Measurements from ENCODE around the gene ITGA2B. TPM values are rescaled to one million over a fixed set of nuclear protein-coding genes. Genes with fewer than 3 reads are reported as not detected.
"Not testable (repeated sequence)": the region's sequence is repeated elsewhere in the genome, so short reads cannot be mapped to it uniquely, and the experiment has no call there.

ITGA2B gene
- polyA plus RNA-seq, 1 donor (not counting 4 experiments of a cell fraction or from before 2014, with no cell fraction given), result not detected

- Histone ChIP-seq H3K9me1 (ENCODE audit: control insufficient read depth, extremely low read depth, insufficient read depth, low read length) (no peaks in the 10 kb centered on the region), H2AFZ (ENCODE audit: control insufficient read depth, low read length) (no peak overlapping the region), H3K27me3 (ENCODE audit: control insufficient read depth, extremely low read depth, insufficient read depth, low read length) (no peaks in the 10 kb centered on the region), H3K9ac (ENCODE audit: control insufficient read depth, extremely low read depth, insufficient read depth, low read length) (no peak overlapping the region), H3K9me3 (ENCODE audit: control insufficient read depth, low read depth, low read length) (no peaks in the 10 kb centered on the region), H3K36me3 (ENCODE audit: control insufficient read depth in 2 of 2, extremely low read depth in 1 of 2, insufficient read depth in 2 of 2, low read length in 2 of 2) (peaks cover 16 to 21% of the 10 kb centered on the region in 2 experiments), H3K4me3 (ENCODE audit: control insufficient read depth in 2 of 3, extremely low read depth in 1 of 3, insufficient read depth in 2 of 3, low read depth in 1 of 3, low read length in 3 of 3) (no peak overlapping the region), H4K20me1 (ENCODE audit: control insufficient read depth, extremely low read depth, insufficient read depth, low read length) (no peaks in the 10 kb centered on the region), H3K27ac (ENCODE audit: control insufficient read depth, insufficient read depth, low read length) (no peak overlapping the region), H3K79me2 (ENCODE audit: control insufficient read depth, insufficient read depth, low read length) (no peaks in the 10 kb centered on the region), H3K4me1 (ENCODE audit: control insufficient read depth, extremely low read depth, insufficient read depth, low read length) (no peaks in the 10 kb centered on the region), H3K4me2 (ENCODE audit: control insufficient read depth, extremely low read depth, insufficient read depth, low read depth, low read length) (no peak overlapping the region)
- TF ChIP-seq CTCF (optimal IDR thresholded peaks at IDR 0.05 in 1 of 3, IDR thresholded peaks at IDR 0.05 in 1 of 3, conservative IDR thresholded peaks at IDR 0.05 in 1 of 3; ENCODE audit: extremely low read depth in 1 of 3, insufficient read depth in 2 of 3, low read length in 3 of 3), result no peak
- no peak for TF ChIP-seq EZH2 (IDR thresholded peaks at IDR 0.05; ENCODE audit: low read length)
- DNase-seq (ENCODE audit: low read depth, low spot score) (no peak), FAIRE-seq (no peak)
- dilution Hi-C loops (cut with MboI; ENCODE audit: extremely low pct_ligation_motif_present, low sequenced_read_pairs), result no loop called here
Observed at GRCh38 chr17:44394833-44395232, 5.4 kb upstream of the ITGA2B start.

- H3K4me3 ChIP-seq (ENCODE audit: control insufficient read depth in 2 of 3, extremely low read depth in 1 of 3, insufficient read depth in 2 of 3, low read depth in 1 of 3, low read length in 3 of 3); FAIRE-seq; H3K9ac ChIP-seq (ENCODE audit: control insufficient read depth, extremely low read depth, insufficient read depth, low read length); H3K27ac ChIP-seq (ENCODE audit: control insufficient read depth, insufficient read depth, low read length); H3K4me2 ChIP-seq (ENCODE audit: control insufficient read depth, extremely low read depth, insufficient read depth, low read depth, low read length); H3K79me2 ChIP-seq (ENCODE audit: control insufficient read depth, insufficient read depth, low read length); H4K20me1 ChIP-seq (ENCODE audit: control insufficient read depth, extremely low read depth, insufficient read depth, low read length); H3K9me3 ChIP-seq (ENCODE audit: control insufficient read depth, low read depth, low read length); H2AFZ ChIP-seq (ENCODE audit: control insufficient read depth, low read length); DNase-seq (ENCODE audit: low read depth, low spot score); dilution Hi-C loops (cut with MboI; ENCODE audit: extremely low pct_ligation_motif_present, low sequenced_read_pairs); H3K9me1 ChIP-seq (ENCODE audit: control insufficient read depth, extremely low read depth, insufficient read depth, low read length); H3K27me3 ChIP-seq (ENCODE audit: control insufficient read depth, extremely low read depth, insufficient read depth, low read length); H3K4me1 ChIP-seq (ENCODE audit: control insufficient read depth, extremely low read depth, insufficient read depth, low read length): not testable (repeated sequence)
- H3K36me3 ChIP-seq (ENCODE audit: control insufficient read depth in 2 of 2, extremely low read depth in 1 of 2, insufficient read depth in 2 of 2, low read length in 2 of 2), result peaks cover 14 to 17% of the 10 kb centered on the region in 2 experiments
Observed at GRCh38 chr17:44394112-44394511, 4.7 kb upstream of the ITGA2B start.

- Histone ChIP-seq H3K9me1 (ENCODE audit: control insufficient read depth, extremely low read depth, insufficient read depth, low read length) (no peaks in the 10 kb centered on the region), H3K4me1 (ENCODE audit: control insufficient read depth, extremely low read depth, insufficient read depth, low read length) (peaks cover 6% of the 10 kb centered on the region), H2AFZ (ENCODE audit: control insufficient read depth, low read length) (no peak overlapping the region), H3K27ac (ENCODE audit: control insufficient read depth, insufficient read depth, low read length) (no peak overlapping the region), H3K4me2 (ENCODE audit: control insufficient read depth, extremely low read depth, insufficient read depth, low read depth, low read length) (no peak overlapping the region), H3K9me3 (ENCODE audit: control insufficient read depth, low read depth, low read length) (no peaks in the 10 kb centered on the region), H4K20me1 (ENCODE audit: control insufficient read depth, extremely low read depth, insufficient read depth, low read length) (no peaks in the 10 kb centered on the region), H3K4me3 (ENCODE audit: control insufficient read depth in 2 of 3, extremely low read depth in 1 of 3, insufficient read depth in 2 of 3, low read depth in 1 of 3, low read length in 3 of 3) (no peak overlapping the region), H3K27me3 (ENCODE audit: control insufficient read depth, extremely low read depth, insufficient read depth, low read length) (peaks cover 8% of the 10 kb centered on the region), H3K36me3 (ENCODE audit: control insufficient read depth in 2 of 2, extremely low read depth in 1 of 2, insufficient read depth in 2 of 2, low read length in 2 of 2) (no peaks in the 10 kb centered on the region), H3K79me2 (ENCODE audit: control insufficient read depth, insufficient read depth, low read length) (no peaks in the 10 kb centered on the region), H3K9ac (ENCODE audit: control insufficient read depth, extremely low read depth, insufficient read depth, low read length) (no peak overlapping the region)
- no peak for DNase-seq (ENCODE audit: low read depth, low spot score)
- FAIRE-seq, result no peak
- dilution Hi-C loops (cut with MboI; ENCODE audit: extremely low pct_ligation_motif_present, low sequenced_read_pairs), result no loop called here
- TF ChIP-seq EZH2 (IDR thresholded peaks at IDR 0.05; ENCODE audit: low read length) (no peak), CTCF (optimal IDR thresholded peaks at IDR 0.05 in 1 of 3, IDR thresholded peaks at IDR 0.05 in 1 of 3, conservative IDR thresholded peaks at IDR 0.05 in 1 of 3; ENCODE audit: extremely low read depth in 1 of 3, insufficient read depth in 2 of 3, low read length in 3 of 3) (no peak)
Observed at GRCh38 chr17:44390250-44390870, 911 bp upstream of the ITGA2B start.
